Chondrocyte (in vitro differentiated cells): Measurements from ENCODE around the gene GARIN5A. TPM values are rescaled to one million over a fixed set of nuclear protein-coding genes. Genes with fewer than 3 reads are reported as not detected.
A peak's percentile ranks its signal among the peaks of the same experiment; 100 is the strongest.

ENCODE experiments used
- DNase-seq: peaks from one replicate; pipeline ENCODE4 v3.0.0; 2021; ENCODE audit warnings: mixed read lengths, low spot score
- H3K27ac Mint-ChIP-seq: one replicate; pipeline ENCODE4 v1.8.0; 2021; ENCODE audit warnings: mild to moderate bottlenecking, moderate library complexity, mixed read lengths; ENCODE audit not compliant: unreplicated experiment
- H3K27me3 Mint-ChIP-seq: 2 replicates; pipeline ENCODE4 v1.8.0; 2021; ENCODE audit warnings: low read depth, mixed read lengths
- H3K36me3 Mint-ChIP-seq: 2 replicates; pipeline ENCODE4 v1.8.0; 2021; ENCODE audit warnings: low read depth, mixed read lengths
- H3K4me1 Mint-ChIP-seq: 2 replicates; pipeline ENCODE4 v1.8.0; 2021; ENCODE audit warnings: low read depth, mild to moderate bottlenecking, mixed read lengths
- H3K4me3 Mint-ChIP-seq: one replicate; pipeline ENCODE4 v1.8.0; 2021; ENCODE audit warnings: mild to moderate bottlenecking, moderate library complexity, mixed read lengths; ENCODE audit not compliant: unreplicated experiment
- H3K9me3 Mint-ChIP-seq: 2 replicates; pipeline ENCODE4 v1.8.0; 2021; ENCODE audit warnings: low read depth, mixed read lengths
- CTCF ChIP-seq: fragments of 200-600 bp; sonication (generic); IDR thresholded peaks from 2 replicates; pipeline ENCODE4 v1.5.0; 2021; ENCODE audit warnings: antibody characterized with exemption, mild to moderate bottlenecking, moderate library complexity
- total RNA-seq: library from RNA; stranded (reverse); gene quantifications from 3 replicates; pipeline ENCODE4 v1.2.1, GENCODE V29; 2021

The GARIN5A gene
- total RNA-seq, 1 donor from 2014 or later = 1.9 TPM

GRCh38 chr19:50434525-50434924, 42.1 kb downstream of the GARIN5A start:
- no peak overlapping the region for H3K27ac Mint-ChIP-seq
- H3K4me1 Mint-ChIP-seq = peaks cover 14% of the 10 kb centered on the region
- H3K27me3 Mint-ChIP-seq = peaks cover 45% of the 10 kb centered on the region
- no peaks in the 10 kb centered on the region for H3K36me3 Mint-ChIP-seq
- no peak for DNase-seq
- H3K9me3 Mint-ChIP-seq = no peaks in the 10 kb centered on the region
- no peak for TF ChIP-seq CTCF
- no peak overlapping the region for H3K4me3 Mint-ChIP-seq

DNA sequence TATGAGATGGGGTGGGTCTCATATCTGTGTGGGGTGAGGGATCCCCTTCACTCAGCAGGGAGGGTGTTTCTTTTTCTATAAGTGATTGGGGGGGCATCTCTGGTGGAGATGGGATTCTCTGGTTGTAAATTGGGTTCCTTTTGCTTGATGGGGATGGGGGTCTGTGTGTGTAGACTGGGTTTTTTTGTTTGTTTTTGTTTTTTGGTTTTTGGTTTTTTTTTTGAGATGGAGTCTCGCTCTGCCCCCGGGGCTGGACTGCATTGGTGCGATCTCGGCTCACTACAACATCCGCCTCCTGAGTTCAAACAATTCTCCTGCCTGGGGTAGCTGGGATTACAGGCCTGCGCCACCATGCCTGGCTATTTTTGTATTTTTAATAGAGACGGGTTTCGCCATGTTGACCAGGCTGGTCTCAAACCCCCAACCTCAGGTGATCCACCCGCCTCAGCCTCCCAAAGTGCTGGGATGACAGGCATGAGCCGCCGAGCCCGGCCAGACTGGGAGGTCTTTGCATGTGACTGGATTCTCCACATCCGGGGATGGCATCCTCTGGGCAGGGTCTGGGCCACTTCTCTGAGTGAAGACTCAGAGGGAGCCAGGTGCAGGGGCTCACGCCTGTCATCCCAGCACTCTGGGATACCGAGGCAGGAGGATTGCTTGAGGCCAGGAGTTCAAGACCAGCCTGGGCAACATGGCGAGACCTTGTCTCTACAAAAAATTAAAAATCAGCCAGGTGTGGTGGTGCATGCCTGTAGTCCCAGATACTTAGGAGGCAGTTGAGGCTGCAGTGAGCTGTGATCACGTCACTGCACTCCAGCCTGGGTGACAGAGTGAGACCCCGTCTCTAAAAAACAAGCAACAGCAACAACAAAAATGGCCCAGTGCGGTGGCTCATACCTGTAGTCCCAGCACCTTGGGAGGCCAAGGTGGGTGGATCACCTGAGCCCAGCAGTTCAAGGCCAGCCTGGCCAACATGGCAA, 43.2 kb downstream of the GARIN5A start:
- H3K9me3 Mint-ChIP-seq = no peaks in the 10 kb centered on the region
- H3K27ac Mint-ChIP-seq = no peak overlapping the region
- peak overlapping the region; percentile 47 for H3K4me3 Mint-ChIP-seq
- H3K36me3 Mint-ChIP-seq = no peaks in the 10 kb centered on the region
- H3K4me1 Mint-ChIP-seq = peaks cover 14% of the 10 kb centered on the region
- peaks cover 40% of the 10 kb centered on the region for H3K27me3 Mint-ChIP-seq
- no peak for DNase-seq
- no peak for TF ChIP-seq CTCF

GRCh38 chr19:50432221-50433028, 44.2 kb downstream of the GARIN5A start, which contains the start of gene MYBPC2:
Gene MYBPC2, plus strand, starts transcription at chr19:50432892. Its CDS starts 62 bp downstream, at chr19:50432954.
- DNase-seq = no peak
- TF ChIP-seq CTCF = no peak
- Mint-ChIP-seq H3K9me3 (no peaks in the 10 kb centered on the region), H3K36me3 (no peaks in the 10 kb centered on the region), H3K4me1 (peaks cover 14% of the 10 kb centered on the region), H3K27ac (peak within 1 kb of the TSS; percentile 82), H3K27me3 (peaks cover 29% of the 10 kb centered on the region), H3K4me3 (peak within 1 kb of the TSS; percentile 81)

DNA sequence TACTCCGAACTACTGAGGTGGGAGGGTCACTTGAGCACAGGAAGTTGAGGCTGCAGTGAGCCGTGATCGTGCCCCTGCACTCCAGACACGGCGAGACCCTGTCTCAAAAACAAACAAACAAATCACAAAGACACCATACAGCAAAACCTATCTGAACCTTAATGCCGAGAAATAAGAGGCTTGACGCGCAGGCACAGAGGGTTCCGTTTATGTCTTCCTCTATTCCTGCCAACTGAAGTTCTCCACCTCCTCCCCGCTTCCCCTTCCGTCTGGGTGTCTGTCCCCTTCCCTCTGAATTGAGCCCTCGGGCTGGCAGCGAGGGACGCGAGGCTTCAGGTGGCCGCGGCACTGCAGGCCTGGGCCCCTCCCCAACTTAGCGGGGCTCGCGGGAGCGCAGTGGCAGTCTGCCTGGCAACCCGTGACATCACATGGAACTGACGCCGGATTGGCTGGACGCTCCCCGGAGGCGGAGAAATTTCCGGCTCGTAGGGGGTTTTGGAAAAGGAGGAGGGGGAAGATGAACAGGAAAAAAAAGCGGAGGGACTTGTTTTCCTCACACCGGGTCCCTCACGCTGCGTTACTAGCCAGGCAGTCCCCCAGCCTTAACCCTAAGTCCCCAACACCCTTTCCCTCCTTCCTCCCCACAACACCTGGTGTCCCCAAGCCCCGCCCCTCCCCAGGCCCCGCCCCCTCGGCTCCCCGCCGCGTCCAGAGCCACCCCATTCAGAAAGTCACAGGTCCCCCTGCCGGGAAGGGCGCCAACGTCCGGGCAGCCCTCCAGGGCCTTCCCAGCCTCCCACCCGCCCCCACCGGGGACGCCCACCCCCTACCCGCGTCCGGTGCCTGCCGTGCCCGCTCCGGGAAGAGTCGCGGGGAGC, 45.1 kb downstream of the GARIN5A start:
- H3K4me3 Mint-ChIP-seq = peak overlapping the region; percentile 81
- peaks cover 14% of the 10 kb centered on the region for H3K4me1 Mint-ChIP-seq
- H3K27me3 Mint-ChIP-seq = peaks cover 21% of the 10 kb centered on the region
- no peak for TF ChIP-seq CTCF
- H3K9me3 Mint-ChIP-seq = no peaks in the 10 kb centered on the region
- DNase-seq = no peak
- no peaks in the 10 kb centered on the region for H3K36me3 Mint-ChIP-seq
- peak overlapping the region; percentile 82 for H3K27ac Mint-ChIP-seq
